ENCODE measurements around the gene PRDM16. TPM values are rescaled to one million over a fixed set of nuclear protein-coding genes. Genes with fewer than 3 reads are reported as not detected.

PRDM16 gene
- total RNA-seq, 1 experiment from 2014 or later: 22.3 TPM

DNA sequence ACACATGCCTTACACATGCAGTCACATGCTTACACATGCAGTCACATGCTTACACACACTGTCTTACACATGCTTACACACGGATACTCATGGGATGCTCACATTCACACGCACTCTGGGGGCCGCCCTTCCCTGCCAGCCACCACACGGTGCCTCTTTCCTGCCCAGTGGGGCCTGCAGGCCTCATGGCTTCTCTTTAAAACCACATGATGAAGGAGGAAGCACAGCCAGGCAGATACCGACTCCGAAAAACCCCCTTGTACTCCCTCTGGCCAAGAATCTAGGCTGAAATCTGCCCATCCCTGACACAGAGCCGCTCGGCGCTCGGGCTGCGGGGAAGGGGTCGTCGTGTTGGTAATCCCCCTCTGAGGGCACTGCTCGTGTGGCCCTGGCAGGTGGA lies 113.0 kb downstream of the PRDM16 start:
- no peaks in the 10 kb centered on the region for H3K9me3 ChIP-seq (ENCODE audit: control insufficient read depth, insufficient read depth, low read depth, low read length)
- H3K4me1 ChIP-seq (ENCODE audit: control insufficient read depth, insufficient read depth, low read length): no peaks in the 10 kb centered on the region
- H3K27me3 ChIP-seq (ENCODE audit: control insufficient read depth, insufficient read depth, low read length): no peaks in the 10 kb centered on the region
- CTCF ChIA-PET: no interaction called here
- no peak overlapping the region for H3K27ac ChIP-seq (ENCODE audit: low read length)
- DNase-seq (ENCODE audit: low read depth, low spot score) (no peak), ATAC-seq (no peak)
- H3K36me3 ChIP-seq (ENCODE audit: control insufficient read depth, insufficient read depth, low read length): no peaks in the 10 kb centered on the region
- POLR2A ChIA-PET: no interaction called here
- no TSS peak for BruUV-seq (replicated peaks)
- intact Hi-C loops (cut with micrococcal nuclease; ENCODE audit: unreplicated experiment) (no loop called here), in situ Hi-C loops (cut with HindIII; ENCODE audit: low pct_unique_long_range_greater_than_20kb, low sequenced_read_pairs) (no loop called here)
- no peak overlapping the region for H3K4me3 ChIP-seq (ENCODE audit: low read depth in 2 of 2, low read length in 2 of 2)
- TF ChIP-seq POLR2AphosphoS5 (IDR thresholded peaks at IDR 0.05; ENCODE audit: low read depth, low read length) (no peak), TCF7L2 (IDR thresholded peaks at IDR 0.05; ENCODE audit: low read depth, low read length) (no peak), SIN3A (IDR thresholded peaks at IDR 0.05; ENCODE audit: borderline replicate concordance, insufficient read depth, low read depth, low read length) (no peak)
- TF ChIP-seq, protein P1, sequence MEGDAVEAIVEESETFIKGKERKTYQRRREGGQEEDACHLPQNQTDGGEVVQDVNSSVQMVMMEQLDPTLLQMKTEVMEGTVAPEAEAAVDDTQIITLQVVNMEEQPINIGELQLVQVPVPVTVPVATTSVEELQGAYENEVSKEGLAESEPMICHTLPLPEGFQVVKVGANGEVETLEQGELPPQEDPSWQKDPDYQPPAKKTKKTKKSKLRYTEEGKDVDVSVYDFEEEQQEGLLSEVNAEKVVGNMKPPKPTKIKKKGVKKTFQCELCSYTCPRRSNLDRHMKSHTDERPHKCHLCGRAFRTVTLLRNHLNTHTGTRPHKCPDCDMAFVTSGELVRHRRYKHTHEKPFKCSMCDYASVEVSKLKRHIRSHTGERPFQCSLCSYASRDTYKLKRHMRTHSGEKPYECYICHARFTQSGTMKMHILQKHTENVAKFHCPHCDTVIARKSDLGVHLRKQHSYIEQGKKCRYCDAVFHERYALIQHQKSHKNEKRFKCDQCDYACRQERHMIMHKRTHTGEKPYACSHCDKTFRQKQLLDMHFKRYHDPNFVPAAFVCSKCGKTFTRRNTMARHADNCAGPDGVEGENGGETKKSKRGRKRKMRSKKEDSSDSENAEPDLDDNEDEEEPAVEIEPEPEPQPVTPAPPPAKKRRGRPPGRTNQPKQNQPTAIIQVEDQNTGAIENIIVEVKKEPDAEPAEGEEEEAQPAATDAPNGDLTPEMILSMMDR (IDR thresholded peaks at IDR 0.05): no peak
- TF ChIP-seq, protein P2, sequence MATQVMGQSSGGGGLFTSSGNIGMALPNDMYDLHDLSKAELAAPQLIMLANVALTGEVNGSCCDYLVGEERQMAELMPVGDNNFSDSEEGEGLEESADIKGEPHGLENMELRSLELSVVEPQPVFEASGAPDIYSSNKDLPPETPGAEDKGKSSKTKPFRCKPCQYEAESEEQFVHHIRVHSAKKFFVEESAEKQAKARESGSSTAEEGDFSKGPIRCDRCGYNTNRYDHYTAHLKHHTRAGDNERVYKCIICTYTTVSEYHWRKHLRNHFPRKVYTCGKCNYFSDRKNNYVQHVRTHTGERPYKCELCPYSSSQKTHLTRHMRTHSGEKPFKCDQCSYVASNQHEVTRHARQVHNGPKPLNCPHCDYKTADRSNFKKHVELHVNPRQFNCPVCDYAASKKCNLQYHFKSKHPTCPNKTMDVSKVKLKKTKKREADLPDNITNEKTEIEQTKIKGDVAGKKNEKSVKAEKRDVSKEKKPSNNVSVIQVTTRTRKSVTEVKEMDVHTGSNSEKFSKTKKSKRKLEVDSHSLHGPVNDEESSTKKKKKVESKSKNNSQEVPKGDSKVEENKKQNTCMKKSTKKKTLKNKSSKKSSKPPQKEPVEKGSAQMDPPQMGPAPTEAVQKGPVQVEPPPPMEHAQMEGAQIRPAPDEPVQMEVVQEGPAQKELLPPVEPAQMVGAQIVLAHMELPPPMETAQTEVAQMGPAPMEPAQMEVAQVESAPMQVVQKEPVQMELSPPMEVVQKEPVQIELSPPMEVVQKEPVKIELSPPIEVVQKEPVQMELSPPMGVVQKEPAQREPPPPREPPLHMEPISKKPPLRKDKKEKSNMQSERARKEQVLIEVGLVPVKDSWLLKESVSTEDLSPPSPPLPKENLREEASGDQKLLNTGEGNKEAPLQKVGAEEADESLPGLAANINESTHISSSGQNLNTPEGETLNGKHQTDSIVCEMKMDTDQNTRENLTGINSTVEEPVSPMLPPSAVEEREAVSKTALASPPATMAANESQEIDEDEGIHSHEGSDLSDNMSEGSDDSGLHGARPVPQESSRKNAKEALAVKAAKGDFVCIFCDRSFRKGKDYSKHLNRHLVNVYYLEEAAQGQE (IDR thresholded peaks at IDR 0.05; ENCODE audit: insufficient read depth in 1 of 2, low read depth in 2 of 2, low read length in 1 of 2): no peak

DNA sequence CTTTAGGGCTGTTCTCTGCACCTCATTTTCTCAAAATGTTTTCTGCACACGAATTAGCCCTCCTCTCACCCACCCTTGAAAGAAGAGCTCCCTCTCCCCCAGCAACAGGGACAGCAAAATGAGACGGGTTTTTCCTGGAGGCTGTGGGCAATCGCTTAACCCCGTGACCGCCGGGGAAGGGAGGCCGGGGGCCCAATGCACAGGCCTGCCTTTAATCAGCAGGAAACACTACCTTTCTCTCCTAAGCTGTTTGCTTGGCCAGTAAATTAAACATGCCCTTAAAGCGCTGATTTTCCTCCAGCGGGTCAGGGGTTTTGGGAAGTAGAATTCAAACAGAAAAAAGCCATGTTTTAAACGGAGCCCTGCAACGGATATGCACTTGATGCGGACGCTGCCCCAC lies 114.4 kb downstream of the PRDM16 start:
- DNase-seq (ENCODE audit: low read depth, low spot score): no peak
- ChIA-PET CTCF (no interaction called here), POLR2A (no interaction called here)
- in situ Hi-C loops (cut with HindIII; ENCODE audit: low pct_unique_long_range_greater_than_20kb, low sequenced_read_pairs) (no loop called here), intact Hi-C loops (cut with micrococcal nuclease; ENCODE audit: unreplicated experiment) (no loop called here)
- no peaks in the 10 kb centered on the region for H3K9me3 ChIP-seq (ENCODE audit: control insufficient read depth, insufficient read depth, low read depth, low read length)
- no peaks in the 10 kb centered on the region for H3K4me1 ChIP-seq (ENCODE audit: control insufficient read depth, insufficient read depth, low read length)
- no peak for ATAC-seq
- no peaks in the 10 kb centered on the region for H3K27me3 ChIP-seq (ENCODE audit: control insufficient read depth, insufficient read depth, low read length)
- no peak overlapping the region for H3K27ac ChIP-seq (ENCODE audit: low read length)
- H3K4me3 ChIP-seq (ENCODE audit: low read depth in 2 of 2, low read length in 2 of 2): no peak overlapping the region
- no peaks in the 10 kb centered on the region for H3K36me3 ChIP-seq (ENCODE audit: control insufficient read depth, insufficient read depth, low read length)
- TF ChIP-seq, protein P2 (IDR thresholded peaks at IDR 0.05; ENCODE audit: insufficient read depth in 1 of 2, low read depth in 2 of 2, low read length in 1 of 2): no peak
- TF ChIP-seq, protein P1 (IDR thresholded peaks at IDR 0.05): no peak
- TF ChIP-seq TCF7L2 (IDR thresholded peaks at IDR 0.05; ENCODE audit: low read depth, low read length): no peak
- no peak for TF ChIP-seq SIN3A (IDR thresholded peaks at IDR 0.05; ENCODE audit: borderline replicate concordance, insufficient read depth, low read depth, low read length)
- TF ChIP-seq POLR2AphosphoS5 (IDR thresholded peaks at IDR 0.05; ENCODE audit: low read depth, low read length): no peak
- no TSS peak for BruUV-seq (replicated peaks)
